Measurements from ENCODE around the gene ALKBH6. TPM values are rescaled to one million over a fixed set of nuclear protein-coding genes. Genes with fewer than 3 reads are reported as not detected.
"Not testable (repeated sequence)": the region's sequence is repeated elsewhere in the genome, so short reads cannot be mapped to it uniquely, and the experiment has no call there.

The ALKBH6 gene
- total RNA-seq, 2 donors from 2014 or later = 33.3 to 34.2 TPM

GRCh38 chr19:36046443-36047050 is 32.5 kb upstream of the ALKBH6 start:
- DNase-seq (no peak), ATAC-seq (no peak)
- Mint-ChIP-seq H3K36me3 (ENCODE audit: low read depth) (peaks cover 5% of the 10 kb centered on the region), H3K27me3 (no peaks in the 10 kb centered on the region), H3K4me1 (peaks cover 14% of the 10 kb centered on the region), H3K4me3 (no peak overlapping the region), H3K27ac (no peak overlapping the region)
- H3K9me3 ChIP-seq (ENCODE audit: control insufficient read depth, low read length, poor library complexity, severe bottlenecking) = no peaks in the 10 kb centered on the region

- Mint-ChIP-seq H3K4me3 (no peak overlapping the region), H3K27me3 (no peaks in the 10 kb centered on the region), H3K36me3 (ENCODE audit: low read depth) (peaks cover 3% of the 10 kb centered on the region), H3K27ac (no peak overlapping the region), H3K4me1 (peaks cover 5% of the 10 kb centered on the region)
- ATAC-seq (no peak), DNase-seq (no peak)
- no peaks in the 10 kb centered on the region for H3K9me3 ChIP-seq (ENCODE audit: control insufficient read depth, low read length, poor library complexity, severe bottlenecking)
These were observed 29.9 kb upstream of the ALKBH6 start for GRCh38 chr19:36043952-36044351.

DNA sequence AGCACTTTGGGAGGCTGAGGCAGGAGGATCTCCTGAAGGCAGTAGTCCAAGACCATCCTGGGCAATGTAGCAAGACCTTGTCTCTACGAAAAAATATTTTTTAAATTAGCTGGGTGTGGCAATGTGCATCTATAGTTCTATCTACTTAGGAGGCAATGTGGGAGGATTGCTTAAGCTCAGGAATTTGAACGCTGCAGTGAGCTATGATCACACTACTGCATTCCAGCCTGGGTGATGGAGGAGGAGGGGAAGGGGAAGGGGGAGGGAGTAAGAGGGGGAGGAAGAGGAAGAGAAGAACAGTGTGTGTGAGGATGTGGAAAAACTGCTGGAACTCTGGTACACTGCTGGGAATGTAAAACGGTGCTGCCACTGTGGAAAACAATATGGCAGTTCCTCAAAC is 27.8 kb upstream of the ALKBH6 start:
- DNase-seq (no peak), ATAC-seq (no peak)
- H3K9me3 ChIP-seq (ENCODE audit: control insufficient read depth, low read length, poor library complexity, severe bottlenecking) = no peaks in the 10 kb centered on the region
- H3K4me3 Mint-ChIP-seq = no peak overlapping the region
- peaks cover 3% of the 10 kb centered on the region for H3K36me3 Mint-ChIP-seq (ENCODE audit: low read depth)
- no peaks in the 10 kb centered on the region for H3K27me3 Mint-ChIP-seq
- no peak overlapping the region for H3K27ac Mint-ChIP-seq
- H3K4me1 Mint-ChIP-seq = peaks cover 11% of the 10 kb centered on the region

DNA sequence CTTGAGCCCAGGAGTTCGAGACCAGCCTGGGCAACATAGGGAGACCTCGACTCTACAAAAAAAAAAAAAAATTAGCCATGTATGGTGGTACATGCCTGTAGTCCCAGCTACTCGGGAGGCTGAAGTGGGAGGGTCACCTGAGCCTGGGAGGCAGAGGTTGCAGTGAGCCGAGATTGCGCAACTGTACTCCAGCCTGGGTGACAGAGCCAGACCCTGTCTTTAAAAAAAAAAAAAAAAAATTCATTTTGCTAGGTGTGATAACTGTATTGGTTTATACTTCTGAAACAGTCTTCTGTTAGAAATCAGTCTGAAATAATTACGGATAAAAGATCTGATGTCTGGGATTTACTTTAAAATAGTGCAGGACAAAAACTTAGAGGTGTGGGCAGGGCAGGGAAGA is 27.1 kb upstream of the ALKBH6 start:
- DNase-seq; ATAC-seq; H3K4me3 Mint-ChIP-seq; H3K36me3 Mint-ChIP-seq (ENCODE audit: low read depth); H3K27ac Mint-ChIP-seq; H3K27me3 Mint-ChIP-seq; H3K9me3 ChIP-seq (ENCODE audit: control insufficient read depth, low read length, poor library complexity, severe bottlenecking): not testable (repeated sequence)
- peaks cover 11% of the 10 kb centered on the region for H3K4me1 Mint-ChIP-seq

GRCh38 chr19:36040495-36040894 is 26.5 kb upstream of the ALKBH6 start:
- Mint-ChIP-seq H3K27ac (no peak overlapping the region), H3K4me3 (no peak overlapping the region), H3K27me3 (no peaks in the 10 kb centered on the region), H3K36me3 (ENCODE audit: low read depth) (peaks cover 4% of the 10 kb centered on the region), H3K4me1 (peaks cover 15% of the 10 kb centered on the region)
- no peak for ATAC-seq
- no peak for DNase-seq
- H3K9me3 ChIP-seq (ENCODE audit: control insufficient read depth, low read length, poor library complexity, severe bottlenecking) = no peaks in the 10 kb centered on the region

DNA sequence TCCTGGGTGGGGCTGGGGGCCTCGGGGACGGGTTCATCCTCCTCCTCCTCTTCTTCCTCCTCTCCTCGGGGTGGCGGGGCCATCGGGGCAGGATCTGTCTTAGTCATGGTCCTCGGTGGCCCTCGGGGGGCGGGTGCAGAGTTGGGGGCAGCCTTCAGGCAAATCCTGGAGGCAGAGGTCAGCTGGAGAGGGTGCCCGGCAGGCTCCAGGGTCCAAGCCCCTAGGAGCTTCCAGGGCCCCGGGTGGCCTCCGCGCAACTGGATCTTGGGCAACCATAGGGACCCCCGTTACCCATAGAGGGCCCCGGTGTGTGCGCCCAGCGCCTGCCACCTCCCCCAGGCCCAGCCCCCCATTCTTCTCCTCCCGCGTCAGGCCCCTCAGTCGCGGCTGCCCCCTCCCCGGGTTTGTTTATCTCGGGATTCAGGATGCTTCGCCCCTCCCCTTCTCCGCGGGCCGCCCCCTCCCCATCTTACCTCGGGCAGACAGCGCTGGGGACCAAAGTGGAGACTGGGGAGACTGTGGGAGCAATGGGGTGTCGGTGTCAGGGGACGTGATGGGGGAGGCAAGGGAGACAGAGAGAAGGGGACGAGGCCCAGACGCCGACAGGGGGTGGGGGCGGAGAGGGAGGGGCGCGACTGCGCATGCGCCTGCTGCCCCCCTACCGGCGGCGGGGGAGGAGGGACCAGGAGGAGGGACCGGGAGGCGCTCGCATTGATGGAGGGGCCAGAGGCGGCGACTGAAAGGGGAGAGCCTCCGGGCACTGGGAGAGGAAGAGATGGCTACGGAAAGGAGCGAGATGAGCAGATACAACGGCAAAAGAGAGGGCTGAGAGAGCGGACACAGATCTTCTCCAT is 18.5 kb upstream of the ALKBH6 start, which contains the start of gene CLIP3:
CLIP3 (minus strand) TSS at position 623 of the 854 bp plus-strand sequence; CDS start at position 107, 516 bp downstream.
- no peaks in the 10 kb centered on the region for H3K9me3 ChIP-seq (ENCODE audit: control insufficient read depth, low read length, poor library complexity, severe bottlenecking)
- H3K27me3 Mint-ChIP-seq = no peaks in the 10 kb centered on the region
- peak; percentile 27 for ATAC-seq
- peak in 2 of 3 donors; percentile 24 to 27 for DNase-seq
- H3K36me3 Mint-ChIP-seq (ENCODE audit: low read depth) = peaks cover 23% of the 10 kb centered on the region
- peaks cover 42% of the 10 kb centered on the region for H3K4me1 Mint-ChIP-seq
- peak within 1 kb of the TSS; percentile 62 for H3K4me3 Mint-ChIP-seq
- peak within 1 kb of the TSS; percentile 34 for H3K27ac Mint-ChIP-seq

GRCh38 chr19:36031308-36031707 is 17.3 kb upstream of the ALKBH6 start:
- DNase-seq (no peak), ATAC-seq (no peak)
- Mint-ChIP-seq H3K4me3 (peak overlapping the region; percentile 59), H3K27ac (no peak overlapping the region), H3K27me3 (no peaks in the 10 kb centered on the region), H3K4me1 (peaks cover 33% of the 10 kb centered on the region), H3K36me3 (ENCODE audit: low read depth) (peaks cover 23% of the 10 kb centered on the region)
- H3K9me3 ChIP-seq (ENCODE audit: control insufficient read depth, low read length, poor library complexity, severe bottlenecking) = no peaks in the 10 kb centered on the region

GRCh38 chr19:36030264-36031148 is 16.5 kb upstream of the ALKBH6 start:
- DNase-seq (no peak), ATAC-seq (peak; percentile 42)
- no peaks in the 10 kb centered on the region for H3K27me3 Mint-ChIP-seq
- H3K4me3 Mint-ChIP-seq = no peak overlapping the region
- H3K9me3 ChIP-seq (ENCODE audit: control insufficient read depth, low read length, poor library complexity, severe bottlenecking) = no peaks in the 10 kb centered on the region
- H3K36me3 Mint-ChIP-seq (ENCODE audit: low read depth) = peaks cover 20% of the 10 kb centered on the region
- peaks cover 27% of the 10 kb centered on the region for H3K4me1 Mint-ChIP-seq
- peak overlapping the region; percentile 60 for H3K27ac Mint-ChIP-seq

GRCh38 chr19:36028313-36029041 is 14.5 kb upstream of the ALKBH6 start:
- H3K36me3 Mint-ChIP-seq (ENCODE audit: low read depth) = peaks cover 12% of the 10 kb centered on the region
- H3K4me1 Mint-ChIP-seq = peaks cover 15% of the 10 kb centered on the region
- DNase-seq (no peak), ATAC-seq (no peak)
- no peak overlapping the region for H3K27ac Mint-ChIP-seq
- no peaks in the 10 kb centered on the region for H3K27me3 Mint-ChIP-seq
- H3K9me3 ChIP-seq (ENCODE audit: control insufficient read depth, low read length, poor library complexity, severe bottlenecking) = no peaks in the 10 kb centered on the region
- H3K4me3 Mint-ChIP-seq = no peak overlapping the region

DNA sequence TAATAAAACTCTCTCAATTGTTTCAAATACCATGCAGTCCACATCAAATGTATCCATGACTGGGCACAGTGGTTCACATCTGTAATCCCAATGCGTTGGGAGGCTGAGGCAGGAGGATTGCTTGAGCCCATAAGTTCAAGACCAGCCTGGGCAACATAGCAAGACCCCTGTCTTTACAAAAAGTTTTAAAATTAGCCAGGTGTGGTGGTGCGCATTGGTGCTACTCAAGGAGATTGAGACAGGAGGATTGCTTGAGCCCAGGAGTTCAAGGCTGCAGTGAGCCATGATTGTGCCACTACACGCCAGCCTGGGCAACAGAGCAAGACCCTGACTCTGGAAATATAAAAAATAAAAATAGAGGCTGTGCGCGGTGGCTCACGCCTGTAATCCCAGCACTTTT is 13.7 kb upstream of the ALKBH6 start:
- no peaks in the 10 kb centered on the region for H3K9me3 ChIP-seq (ENCODE audit: control insufficient read depth, low read length, poor library complexity, severe bottlenecking)
- Mint-ChIP-seq H3K4me3 (no peak overlapping the region), H3K36me3 (ENCODE audit: low read depth) (peaks cover 15% of the 10 kb centered on the region), H3K4me1 (peaks cover 15% of the 10 kb centered on the region), H3K27ac (no peak overlapping the region), H3K27me3 (no peaks in the 10 kb centered on the region)
- DNase-seq (no peak), ATAC-seq (no peak)

DNA sequence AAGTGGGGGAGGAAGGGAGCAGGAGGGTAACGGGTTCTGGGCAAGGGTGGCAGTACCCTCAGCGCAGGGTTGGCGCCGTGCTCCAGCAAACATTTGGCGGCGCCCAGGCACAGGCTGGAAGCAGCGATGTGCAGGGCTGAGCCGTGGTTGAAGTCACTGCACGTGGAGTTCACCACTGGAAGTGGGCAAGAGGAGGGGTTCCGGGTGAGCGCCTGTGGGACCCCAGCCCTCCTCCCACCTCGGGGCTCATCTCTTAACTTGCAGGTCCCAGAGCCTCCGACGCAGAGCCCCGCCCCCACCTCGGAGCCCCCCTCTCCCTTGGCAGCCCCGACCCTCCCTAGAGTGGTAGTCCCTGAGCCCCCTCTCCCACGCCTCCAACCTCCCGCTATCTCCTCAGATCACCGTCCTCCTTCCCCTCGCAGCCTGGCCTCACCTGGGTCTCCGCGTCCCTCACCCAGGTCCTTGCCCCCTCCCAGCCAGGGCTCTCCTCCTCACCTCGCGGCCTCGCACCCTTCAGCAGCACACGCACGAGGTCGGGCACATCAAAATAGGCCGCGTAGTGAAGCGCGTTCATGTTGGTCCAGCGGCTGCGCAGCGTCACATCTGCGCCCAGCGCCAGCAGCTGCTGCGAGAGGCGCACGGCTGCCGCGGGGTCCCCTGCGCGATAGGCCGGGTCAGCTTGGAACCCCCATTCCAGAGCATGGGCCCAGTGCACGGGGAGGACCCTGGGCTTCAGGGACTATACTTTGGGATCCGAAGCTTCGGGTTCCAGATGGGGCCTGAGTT is 12.3 kb upstream of the ALKBH6 start:
- no peaks in the 10 kb centered on the region for H3K9me3 ChIP-seq (ENCODE audit: control insufficient read depth, low read length, poor library complexity, severe bottlenecking)
- Mint-ChIP-seq H3K36me3 (ENCODE audit: low read depth) (peaks cover 13% of the 10 kb centered on the region), H3K27me3 (no peaks in the 10 kb centered on the region), H3K4me3 (no peak overlapping the region), H3K4me1 (peaks cover 12% of the 10 kb centered on the region), H3K27ac (no peak overlapping the region)
- DNase-seq = no peak
- no peak for ATAC-seq

DNA sequence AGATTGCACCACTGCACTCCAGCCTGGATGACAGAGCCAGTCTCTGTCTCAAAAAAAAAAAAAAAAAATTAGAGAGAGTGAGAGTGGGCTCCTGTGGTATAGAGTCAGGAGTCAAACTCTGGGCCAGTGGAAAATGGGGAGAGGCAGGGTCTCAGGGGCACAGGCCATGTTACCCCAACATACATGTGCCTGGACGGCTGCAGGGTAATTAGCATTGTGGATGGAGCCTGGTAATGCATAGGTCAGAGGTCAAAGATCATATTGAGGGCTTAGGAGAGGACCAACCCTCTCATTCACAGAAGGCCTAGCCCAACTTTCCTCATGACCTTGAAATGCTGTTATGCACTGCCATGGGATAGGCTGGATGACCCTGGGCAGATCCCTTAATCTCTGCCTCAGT is 11.5 kb upstream of the ALKBH6 start:
- no peaks in the 10 kb centered on the region for H3K9me3 ChIP-seq (ENCODE audit: control insufficient read depth, low read length, poor library complexity, severe bottlenecking)
- Mint-ChIP-seq H3K27ac (no peak overlapping the region), H3K36me3 (ENCODE audit: low read depth) (peaks cover 11% of the 10 kb centered on the region), H3K4me3 (no peak overlapping the region), H3K4me1 (peaks cover 10% of the 10 kb centered on the region), H3K27me3 (no peaks in the 10 kb centered on the region)
- DNase-seq (no peak), ATAC-seq (no peak)

Measured in T-helper 17 cell (primary cell).